T follicular helper cell (primary cell): ENCODE results near the gene CARS2.

Experiments
- DNase-seq: peaks from one replicate; pipeline ENCODE4 v3.0.0-alpha.2; 2020; ENCODE audit warnings: low read depth

CARS2 gene

DNA sequence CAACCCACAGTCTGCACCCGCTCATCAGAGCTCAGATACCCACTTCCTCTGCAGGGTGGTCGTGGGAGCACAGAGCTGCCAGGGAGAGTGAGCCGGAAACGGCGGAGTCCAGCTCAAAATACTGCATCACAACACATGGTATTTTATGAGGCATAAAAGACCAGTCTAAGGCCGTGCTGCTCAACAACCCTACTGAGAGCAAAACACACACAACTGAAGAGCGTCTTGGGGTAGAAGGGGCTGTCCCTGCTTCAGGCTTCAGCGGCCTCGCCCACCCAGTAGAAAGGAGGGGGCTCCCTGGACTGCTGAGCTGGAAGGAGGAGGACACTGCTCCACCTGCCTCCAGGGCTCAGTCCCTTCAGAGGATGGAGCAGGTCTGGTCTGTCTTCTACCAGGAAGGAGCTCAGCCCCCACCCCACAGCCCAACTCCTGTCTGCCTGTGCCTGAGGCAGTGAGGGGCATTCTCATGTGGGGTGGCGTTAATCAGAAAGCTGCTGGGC is 53.6 kb downstream of the CARS2 start:
- no peak for DNase-seq

DNA sequence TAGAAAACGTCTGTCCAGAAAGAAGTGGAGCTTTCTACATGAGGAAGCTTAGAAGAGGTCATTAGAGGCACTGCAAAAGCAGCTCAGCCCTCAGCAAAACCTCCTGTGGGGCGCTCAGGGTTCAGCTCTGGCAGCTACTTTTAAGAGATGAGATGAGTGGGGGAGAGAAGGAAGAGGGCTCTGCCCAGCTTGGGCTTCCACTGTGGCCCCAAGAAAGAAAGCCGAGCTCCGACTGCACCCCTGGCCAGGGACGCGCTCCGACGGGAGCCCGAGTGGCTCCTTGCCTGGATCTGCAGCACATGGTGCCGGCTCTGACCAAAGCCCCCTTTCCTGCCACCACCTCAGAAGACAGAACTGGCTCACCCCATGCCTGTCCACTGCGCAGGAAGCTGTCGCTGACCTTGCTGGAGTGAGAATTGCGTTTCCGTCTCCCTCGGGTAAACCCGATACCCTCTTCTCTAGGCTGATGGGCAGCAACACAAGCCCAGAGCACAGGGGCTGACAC is 54.1 kb downstream of the CARS2 start:
- DNase-seq = no peak

DNA sequence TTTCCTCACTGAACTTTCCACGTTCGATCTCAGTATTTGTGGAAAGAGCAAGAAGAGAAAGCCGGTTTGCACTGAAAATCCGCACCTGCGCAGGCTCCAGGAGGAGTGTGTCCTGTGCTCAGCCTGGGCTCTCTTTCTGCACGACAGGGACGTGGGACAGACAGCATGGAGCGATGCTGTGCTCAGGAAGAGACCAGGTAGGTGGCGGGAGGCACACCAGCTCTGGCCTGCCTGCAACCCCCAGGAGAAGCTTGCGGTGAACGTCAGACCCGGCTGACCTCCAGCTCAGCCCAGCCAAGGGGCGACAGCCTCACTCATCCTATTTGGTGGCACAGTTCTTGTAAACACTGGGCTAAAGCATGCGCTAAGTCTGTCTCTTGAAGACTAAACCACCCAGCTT is 54.6 kb downstream of the CARS2 start:
- DNase-seq = no peak

DNA sequence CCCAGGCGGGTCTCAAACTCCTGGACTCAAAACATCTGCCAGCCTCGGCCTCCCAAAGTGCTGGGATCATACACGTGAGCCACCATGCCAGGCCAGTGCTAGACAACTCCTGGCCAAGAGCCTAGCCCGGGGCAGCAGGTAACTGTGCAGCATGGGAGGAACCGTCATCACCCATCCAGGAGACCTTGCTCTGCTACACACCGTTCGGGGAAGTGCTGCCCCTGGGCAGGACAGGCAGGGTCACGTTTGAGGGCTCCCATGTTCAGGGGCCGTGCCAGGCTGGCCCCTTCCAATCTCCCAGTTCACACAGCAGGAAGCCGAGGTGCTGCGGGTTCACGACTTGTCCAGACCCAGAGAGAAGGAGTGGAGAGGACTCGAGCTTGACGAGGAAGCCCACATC is 55.5 kb downstream of the CARS2 start:
- no peak for DNase-seq

DNA sequence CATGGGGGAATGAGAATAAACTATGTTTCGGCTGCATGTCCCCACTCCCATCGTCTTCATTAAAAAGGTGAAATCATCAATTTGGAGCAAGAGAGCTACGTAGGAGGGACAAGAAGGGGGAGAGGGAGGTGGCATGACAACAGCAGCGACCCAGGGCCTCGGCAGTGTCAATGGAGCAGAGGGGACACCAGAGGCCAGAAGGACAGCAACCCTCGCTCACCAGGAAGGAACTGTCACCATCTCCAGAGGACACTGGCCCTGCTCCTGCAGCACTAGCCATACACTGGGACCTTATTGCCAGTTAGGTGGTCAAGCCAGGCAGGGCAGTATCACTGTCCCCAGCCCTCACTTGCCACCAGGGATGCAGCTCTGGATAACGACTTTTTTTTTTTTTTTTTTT is 56.4 kb downstream of the CARS2 start:
- DNase-seq = no peak

DNA sequence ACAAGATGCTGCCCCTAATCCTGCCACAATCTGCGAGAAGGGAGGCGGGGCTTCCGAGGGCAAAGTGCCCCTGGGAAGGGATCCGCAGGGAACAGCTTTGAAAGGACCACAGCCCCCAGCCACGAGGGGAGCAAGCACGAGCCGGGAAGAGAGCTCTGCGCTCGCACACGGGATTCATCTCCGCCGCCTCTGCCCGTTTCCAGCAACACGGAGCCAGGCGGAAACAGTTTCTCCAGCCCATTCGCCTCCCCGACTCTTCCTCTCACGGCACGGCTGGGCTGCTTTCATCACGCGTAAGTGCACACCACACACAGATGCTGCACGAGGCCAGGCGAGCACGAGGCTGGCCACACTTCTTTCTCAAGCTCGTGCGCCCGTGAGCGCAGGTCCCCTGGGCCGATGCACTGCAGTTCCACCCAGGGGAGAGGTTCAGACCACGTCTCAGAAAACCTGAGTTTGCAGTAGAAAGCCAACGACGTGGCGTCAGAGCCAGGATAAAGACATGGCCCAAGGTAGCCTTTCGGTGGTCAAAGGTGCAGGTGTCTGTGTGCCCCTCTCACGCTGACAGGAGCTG is 57.0 kb downstream of the CARS2 start:
- no peak for DNase-seq

DNA sequence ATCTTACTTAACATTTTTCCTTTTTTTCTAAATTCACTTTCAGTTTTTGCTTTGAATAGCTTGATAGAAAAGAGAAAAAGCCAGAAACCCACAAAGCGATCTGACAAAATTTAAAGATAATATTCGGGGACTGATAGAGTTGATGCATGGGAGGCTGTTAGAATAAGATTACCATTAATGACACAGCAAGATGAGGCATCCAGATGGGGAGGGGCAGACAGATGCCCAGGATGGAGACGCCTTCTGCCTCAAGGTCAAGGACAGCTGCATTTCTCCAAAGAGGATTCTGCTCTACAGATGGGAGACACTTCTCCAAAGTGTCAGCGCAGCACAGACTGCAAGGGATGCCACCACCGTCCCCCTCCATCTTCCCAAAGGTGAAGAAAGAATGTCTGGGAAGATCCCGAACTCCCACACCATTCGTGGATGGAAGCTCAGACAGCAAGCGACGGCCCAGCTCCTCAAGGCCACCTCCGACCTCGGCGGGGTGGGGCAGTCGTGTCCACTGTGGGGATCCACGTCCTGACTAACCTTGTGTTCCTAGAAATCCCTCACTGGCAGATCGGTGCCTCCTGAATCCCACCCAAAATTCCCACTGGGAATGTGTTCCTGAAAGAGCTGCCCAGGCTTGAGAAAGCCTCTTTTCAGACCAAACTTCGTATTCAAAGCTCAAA is 57.6 kb downstream of the CARS2 start:
- no peak for DNase-seq

DNA sequence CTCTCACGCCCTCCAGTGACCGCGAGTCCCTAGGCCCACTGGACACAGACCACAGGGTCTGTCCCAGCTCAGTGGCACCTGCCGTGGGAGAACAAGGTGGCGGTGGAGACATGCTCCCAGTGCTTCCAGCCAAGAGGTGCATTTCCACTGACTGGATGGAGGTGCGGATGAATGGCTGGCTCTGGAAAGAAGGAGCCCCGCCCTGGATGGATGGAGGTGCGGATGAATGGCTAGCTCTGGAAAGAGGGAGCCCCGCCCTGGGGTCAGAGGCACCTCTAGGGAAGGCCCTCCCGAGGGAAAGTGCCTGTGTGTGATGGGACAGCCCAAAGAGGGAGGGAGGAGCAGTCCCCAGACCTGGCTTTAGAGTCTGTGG is 58.6 kb downstream of the CARS2 start:
- no peak for DNase-seq

DNA sequence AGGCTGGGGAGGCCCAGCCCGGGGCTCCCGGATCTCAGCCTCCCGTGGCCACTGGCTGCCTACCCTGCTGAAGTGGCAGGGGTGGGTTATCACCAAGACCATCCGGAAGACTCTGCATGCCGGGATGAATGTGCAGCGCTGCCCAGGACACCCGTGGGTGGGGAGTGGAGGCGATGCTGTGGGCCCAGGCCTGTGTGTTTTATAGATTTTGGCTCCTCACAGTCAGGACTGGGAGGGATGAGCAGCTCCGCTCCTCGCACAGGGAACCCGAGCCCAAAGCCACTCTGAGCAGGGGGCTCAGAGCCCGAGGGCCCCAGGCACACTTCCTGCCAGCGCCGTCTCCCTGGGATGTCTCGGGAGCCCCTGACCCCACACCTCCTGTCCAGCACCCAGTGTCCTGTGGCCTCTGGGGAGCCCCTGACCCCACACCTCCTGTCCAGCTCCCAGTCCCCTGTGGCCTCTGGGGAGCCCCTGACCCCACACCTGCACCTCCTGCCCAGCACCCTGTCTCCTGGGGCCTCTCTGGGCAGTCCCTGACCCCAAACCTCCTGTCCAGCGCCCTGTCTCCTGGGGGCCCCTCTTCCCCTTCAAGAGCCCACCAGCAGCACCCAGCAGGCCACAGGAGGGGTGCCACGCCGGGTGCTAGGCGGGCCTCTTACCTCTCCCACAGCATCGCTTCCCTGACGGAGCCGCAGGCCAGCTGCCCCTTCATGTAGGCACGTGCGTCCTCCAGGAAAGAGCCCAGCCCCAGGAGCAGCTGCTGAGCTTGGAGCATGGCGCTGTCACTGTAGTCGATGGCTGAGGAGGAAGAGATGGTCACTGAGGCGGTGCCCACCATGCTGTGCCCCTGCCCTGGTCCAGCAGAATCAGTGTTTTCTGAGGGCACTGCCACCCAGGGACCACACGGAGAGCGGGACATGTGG is 59.2 kb downstream of the CARS2 start:
- no peak for DNase-seq

DNA sequence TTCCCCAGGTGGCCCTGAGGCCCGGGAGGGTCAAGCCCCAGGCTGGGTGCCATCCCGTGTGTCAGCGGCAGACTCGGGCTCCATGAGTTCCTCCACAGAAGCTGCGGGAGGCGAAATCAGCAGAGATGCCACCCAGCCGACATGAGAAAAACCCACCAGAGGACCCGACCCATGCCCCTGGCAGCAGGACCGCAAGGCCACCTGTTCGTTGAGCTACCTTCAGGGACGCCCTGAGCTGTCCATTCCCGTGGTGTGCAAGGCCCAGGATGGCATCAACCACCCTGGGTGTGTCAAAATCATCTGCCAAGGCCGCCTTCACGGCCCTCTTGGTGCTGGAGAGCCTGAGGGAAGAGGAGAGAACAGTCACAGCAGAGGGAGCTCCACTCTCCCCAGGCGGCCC is 60.2 kb downstream of the CARS2 start:
- no peak for DNase-seq

DNA sequence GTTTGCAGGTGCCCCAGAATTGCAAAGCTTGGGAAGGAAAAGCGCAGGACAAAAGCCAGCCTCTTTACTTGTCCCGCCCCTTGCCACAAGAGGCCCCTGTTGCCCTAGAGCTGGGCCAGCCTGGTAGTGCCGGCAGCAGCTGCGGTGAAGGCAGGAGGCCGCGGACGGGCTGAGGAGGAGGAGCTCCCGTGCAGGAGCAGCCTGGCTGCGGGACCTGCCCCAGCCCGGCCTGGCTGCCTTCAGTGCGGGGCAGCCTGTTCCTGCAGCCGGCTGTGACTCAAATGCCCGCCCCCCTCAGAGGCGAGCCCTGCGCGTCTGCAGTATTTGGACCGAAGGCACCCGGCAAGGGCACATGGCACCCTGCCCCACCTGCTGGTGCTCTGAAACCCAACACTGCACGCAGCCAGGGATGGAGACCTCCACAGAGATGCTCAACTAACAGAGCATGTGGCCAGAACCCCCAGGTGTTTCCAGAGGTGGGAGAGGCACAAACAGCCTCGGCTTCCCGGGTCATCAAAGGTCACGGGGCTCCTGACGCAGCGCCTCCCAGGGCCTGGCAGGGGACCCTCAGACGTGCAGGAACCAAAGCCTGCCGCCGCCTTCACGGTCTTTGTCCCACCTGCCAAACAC is 60.9 kb downstream of the CARS2 start:
- DNase-seq = peak; percentile 30

DNA sequence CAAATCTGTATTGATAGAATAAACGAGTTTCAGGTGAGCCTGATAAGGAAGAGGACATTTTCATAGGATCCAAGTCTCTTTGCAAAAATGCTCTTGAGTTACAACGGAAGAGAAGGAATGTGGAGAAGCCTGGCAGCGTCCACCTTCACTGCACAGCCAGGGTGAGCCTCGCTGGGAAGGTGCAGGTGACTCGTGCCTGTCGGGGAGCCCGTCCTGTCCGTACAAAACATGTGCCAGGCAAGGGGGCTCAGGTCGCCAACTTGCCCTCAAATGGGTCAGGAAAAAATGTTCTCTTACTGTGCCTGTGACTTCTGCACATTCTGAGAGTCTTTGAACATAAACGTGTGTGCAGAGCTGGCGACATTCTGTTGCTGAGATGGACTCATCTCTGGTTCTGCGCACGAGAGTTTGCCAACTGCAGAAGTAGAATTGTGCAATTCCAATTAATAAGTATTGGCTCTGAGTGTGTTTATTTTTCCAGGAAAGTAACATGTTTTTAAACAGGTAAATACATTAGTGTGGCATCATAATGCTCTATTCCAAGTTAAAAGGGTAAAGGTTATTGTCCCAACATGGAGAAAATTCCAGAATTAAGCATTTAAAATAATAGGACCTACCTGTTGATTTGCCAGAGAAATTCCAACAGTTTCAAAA is 62.0 kb downstream of the CARS2 start:
- DNase-seq = no peak

DNA sequence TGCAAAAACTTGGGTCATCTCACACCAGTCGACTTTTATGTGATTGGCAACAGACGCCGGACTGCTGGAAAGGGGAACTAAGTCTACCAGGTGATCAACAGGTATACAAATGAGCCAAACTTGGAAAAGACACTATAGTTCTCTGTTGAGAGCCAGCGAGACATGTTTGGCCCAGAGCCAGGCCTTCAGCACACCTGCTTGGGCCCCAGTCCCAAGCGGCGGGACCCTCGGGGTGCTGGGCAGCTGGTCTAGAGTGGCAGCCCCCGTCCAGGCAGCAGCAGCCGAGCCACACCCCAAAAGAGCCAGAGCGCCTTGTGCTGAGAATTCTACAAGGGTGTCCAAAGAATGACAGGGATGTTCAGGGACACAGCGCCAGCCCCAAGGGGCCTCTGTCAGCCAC is 62.6 kb downstream of the CARS2 start:
- no peak for DNase-seq

DNA sequence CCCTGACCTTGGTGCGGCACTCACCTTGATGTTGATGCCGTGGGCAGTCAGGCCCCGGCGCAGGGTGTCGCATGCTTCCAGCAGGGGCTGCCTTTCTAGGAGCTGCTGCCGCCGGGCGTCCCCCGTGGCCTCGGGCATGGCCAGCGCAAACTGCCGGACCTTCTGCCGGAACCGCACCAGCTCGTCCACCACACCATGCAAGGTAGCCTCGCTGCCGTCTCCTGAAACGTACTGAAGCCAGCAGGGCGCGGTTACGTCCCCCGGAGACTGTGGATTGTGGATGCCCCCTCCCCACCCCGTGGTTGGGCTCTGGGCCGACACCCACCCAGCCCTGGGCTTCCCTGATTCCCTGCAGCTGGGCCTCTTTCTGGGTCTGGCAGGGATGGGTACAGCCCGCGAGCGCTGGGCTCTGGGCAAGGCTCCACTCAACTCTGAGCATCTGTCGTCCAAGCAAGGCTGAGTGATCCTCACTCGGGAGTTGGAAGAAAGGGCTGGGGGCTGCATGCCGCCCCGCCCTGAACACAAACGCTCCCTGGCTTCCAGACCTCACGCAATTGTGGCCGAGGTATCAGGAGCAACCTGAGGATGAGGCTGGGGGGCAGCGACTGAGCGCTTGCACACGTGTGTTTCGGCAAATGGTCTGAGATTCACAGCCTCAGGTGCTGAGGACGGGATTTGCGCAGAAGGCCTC is 63.5 kb downstream of the CARS2 start:
- DNase-seq = no peak

DNA sequence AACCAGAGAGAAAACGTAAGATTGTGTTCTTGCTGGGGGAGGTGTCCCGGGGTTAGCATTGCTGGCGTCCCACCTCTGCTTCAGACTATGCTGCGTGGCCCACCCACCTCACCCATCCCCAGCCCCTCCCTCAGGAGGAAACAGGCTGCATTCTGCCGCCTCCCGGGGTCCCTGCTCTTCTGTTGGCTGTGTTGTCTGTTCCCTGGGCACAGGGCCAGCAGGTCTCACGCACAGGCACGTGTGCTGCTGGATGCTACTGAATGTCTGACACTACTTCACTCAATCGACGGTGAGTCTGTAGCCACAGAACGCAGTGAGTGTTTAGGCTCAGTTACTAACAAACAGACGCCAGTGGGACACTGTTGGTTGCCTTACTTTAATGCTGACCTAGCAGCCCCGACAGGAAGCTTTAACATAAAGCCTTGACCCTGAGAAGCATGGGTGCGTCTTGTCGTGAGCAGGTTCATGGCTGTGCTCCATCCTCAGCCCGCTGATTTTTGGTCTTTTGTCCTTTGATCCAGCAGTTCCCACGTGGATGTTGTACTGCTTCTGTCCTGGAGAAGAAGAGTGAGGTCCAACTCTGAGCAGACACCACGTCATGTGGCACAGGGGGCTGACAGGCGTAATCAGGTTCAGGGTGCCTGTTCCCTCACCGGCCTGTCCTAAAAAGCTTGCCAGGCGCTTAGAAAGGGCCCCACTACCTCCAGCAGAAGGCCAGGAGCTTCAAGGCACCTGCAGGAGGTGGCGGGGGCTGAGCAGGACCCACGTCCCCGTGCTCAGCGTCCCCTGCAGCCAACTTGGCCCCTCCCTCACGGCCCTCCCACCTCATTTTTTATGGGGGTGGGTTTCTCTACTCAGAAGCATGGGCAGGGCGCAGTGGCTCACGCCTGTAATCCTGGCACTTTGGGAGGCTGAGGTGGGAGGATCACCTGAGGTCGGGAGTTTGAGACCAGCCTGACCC is 64.6 kb downstream of the CARS2 start:
- DNase-seq = no peak

DNA sequence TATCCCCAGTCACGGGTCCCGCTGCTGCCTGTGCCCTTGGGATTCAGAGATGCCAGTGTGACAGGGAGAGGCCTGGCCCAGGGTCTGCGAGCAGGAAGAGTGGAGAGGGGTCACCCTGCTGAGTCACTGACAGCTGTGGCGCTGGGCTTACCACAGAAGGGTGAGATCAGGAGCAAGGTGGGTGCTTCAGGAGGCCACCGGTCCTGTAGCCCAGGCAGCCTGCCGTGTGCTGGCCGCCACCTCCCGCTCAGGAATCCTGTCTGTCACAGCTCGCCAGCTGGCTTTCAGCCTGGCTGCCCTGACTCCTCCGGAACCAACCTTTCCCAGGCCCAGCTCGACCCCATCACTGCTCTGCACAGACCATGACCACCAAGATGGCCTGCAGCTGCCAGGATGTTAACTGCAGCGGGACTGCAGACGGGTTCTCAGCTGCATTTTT is 65.3 kb downstream of the CARS2 start:
- DNase-seq = no peak

DNA sequence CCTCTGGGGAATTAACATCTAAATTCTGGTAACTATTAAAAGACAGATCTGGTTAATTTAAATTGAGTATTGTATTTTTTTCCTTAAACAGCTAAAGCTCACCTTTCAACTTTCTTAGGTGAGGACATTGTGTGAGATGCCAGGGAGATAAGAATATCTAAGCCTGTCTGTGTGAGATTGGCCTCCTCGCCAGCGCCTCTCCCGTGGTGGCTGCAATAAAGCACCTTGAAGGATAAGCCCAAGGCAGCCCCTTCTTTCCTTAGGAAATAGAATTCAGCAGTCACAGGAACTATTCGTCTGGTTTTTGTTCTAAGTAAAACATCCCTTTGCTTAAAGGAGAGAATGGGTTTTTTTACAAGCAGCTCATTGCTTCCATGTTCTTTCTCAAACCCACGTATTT is 66.0 kb downstream of the CARS2 start:
- no peak for DNase-seq

DNA sequence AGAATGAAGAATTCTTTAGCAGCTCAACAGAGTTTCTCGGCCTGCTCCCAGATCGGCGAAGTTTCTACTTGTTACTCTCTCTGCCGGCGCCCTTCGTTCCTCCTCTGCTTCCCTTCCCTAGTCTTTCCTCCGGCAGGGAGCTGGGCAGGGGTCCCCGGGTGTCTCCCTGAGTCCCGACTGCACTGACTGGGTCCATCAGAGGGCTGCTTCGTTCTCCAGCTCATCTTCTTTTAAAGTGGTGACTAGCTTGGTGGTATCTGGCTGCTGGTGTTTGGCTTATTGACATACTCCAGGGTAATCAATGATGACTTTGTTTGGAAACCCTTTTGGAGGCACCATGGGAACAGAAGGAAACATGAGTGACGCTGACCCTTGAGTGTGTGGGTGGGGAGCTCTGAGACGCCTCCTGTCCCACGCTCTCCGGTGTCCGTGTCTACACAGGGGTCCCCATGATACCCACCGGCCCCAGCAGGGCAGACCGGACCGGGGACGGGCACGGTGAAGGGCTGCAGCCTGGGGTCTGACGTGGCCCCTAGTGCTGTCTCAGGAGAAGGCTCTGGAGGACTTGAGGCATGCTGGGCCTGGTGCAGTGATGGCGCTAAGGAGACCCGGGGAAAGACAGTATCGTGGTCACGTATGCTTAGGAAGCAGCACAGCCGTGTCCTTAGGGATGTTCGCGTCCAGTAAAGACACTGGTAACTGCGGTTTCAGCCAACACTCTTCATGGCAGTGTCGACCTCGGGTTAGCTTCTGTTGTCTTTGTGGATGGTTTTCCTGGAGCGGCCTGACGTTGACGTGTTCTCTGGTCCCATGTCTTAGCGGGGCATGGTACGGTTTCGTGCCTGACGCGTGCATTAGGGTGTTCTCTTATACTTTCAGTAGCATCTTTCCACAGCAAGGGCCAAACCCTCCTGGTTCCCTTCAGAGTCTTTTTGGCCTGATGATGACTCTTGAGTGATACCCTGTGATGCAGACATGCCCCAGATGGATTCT is 66.8 kb downstream of the CARS2 start:
- no peak for DNase-seq

DNA sequence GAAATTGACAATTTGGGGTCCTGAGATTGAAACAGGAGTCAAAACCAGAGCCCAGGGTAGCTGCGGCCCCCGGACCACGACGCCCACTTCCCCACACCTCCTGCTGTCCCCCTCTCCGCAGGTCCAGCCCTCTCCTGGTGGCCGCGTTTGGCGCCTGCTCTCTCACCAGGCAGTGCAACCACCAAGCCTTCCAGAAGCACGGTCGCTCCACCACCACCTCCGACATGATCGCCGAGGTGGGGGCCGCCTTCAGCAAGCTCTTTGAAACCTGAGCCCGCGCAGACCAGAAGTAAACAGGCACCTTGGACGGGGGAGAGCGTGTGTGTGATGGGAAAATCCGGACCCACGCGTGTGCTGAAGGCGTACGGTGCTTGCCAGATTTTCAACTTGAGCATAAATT is 67.7 kb downstream of the CARS2 start:
- DNase-seq = no peak
